A549 treated with CpdA at 1 μM for 4 hours (cell line): ENCODE results near the gene CTAG1A. TPM values are rescaled to one million over a fixed set of nuclear protein-coding genes. Genes with fewer than 3 reads are reported as not detected.

Experiments
- total RNA-seq: library from RNA; stranded (reverse); fragments of 200-300 nt; extraction: Qiagen RNA extraction; gene quantifications from 5 replicates; pipeline ENCODE4 v1.2.3, GENCODE V29; 2022; ENCODE audit warnings: low read depth

The CTAG1A gene
- 0.18 TPM in 1 of 5 replicates, not detected in the others for total RNA-seq

DNA sequence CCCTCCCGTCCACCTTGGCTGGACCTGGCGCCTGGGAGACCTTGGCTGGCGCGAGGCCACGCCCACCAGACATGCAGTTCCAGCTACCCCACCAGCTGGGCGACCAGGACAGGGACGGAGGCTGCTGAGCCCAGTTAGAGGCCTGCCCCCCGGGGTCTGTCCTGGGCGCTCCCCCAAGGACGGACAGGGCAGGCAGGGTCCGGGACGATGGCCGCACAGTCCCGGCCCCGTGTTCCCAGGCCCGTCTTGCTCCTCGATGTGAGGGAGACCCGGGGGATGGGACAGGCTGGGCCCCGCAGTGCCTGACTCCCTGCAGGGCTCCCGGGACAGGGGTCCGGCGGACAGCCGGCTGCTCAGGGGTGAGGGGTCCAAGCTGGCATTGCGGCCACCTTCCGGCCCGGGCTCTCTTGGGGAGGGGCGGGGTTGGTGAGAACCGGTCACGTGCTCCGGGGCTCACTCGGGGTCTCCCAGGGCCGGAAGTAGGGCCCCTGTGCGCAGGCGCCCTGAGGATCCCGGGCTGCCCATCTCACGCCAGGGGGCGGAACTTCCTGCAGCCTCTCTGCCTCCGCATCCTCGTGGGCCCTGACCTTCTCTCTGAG, at the start of gene CTAG1A:
Gene CTAG1A (plus strand): TSS at position 549 of the 599 bp plus-strand sequence. CDS start 74 bp downstream, outside the sequence.

DNA sequence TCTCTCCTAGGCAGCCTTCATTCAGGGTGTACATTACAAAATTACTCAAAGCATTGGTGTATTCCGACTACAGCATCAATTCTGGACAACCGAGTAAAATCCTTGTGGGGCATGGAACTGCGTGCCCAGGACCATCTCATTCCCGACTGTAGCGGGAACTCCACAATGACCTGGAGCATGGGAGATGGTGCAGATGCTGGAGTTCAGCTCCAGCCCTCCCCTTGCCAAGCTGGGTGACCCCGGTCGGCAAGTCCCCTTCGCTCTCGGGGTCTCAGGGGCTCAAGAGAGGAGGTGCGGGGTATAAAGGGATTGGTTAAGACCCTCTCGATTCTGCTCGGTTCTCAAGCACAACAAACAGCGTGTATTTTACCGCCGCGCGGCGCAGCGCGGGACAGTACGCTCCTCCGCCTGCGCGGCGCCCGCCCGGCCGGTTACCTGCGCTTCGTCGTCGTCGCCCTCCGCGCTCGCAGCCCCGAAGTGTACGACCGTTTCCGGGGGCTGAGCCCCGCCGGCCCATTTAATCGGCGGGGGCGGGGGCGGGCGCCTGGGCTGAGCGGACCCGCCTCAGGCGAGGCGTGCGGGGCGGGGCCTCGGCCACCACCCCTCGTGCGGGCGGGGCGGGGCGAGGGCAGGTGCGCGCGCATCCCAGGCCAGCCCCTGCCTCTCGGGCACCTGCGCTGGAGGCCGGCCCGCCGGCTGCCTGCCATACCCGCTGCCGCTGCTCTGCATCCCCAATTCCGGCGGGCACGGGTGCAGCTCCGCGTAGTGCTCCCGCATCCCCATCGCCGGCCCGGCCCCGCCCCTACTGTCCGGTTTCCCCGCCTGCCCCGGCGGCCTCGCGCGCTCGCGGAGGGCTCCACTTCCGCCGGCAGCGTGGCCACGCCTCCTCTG, 38.3 kb upstream of the CTAG1A start, which contains the start of gene G6PD:
Gene G6PD (minus strand): TSS at position 493 of the 891 bp plus-strand sequence. CDS start 691 bp downstream, outside the sequence.

DNA sequence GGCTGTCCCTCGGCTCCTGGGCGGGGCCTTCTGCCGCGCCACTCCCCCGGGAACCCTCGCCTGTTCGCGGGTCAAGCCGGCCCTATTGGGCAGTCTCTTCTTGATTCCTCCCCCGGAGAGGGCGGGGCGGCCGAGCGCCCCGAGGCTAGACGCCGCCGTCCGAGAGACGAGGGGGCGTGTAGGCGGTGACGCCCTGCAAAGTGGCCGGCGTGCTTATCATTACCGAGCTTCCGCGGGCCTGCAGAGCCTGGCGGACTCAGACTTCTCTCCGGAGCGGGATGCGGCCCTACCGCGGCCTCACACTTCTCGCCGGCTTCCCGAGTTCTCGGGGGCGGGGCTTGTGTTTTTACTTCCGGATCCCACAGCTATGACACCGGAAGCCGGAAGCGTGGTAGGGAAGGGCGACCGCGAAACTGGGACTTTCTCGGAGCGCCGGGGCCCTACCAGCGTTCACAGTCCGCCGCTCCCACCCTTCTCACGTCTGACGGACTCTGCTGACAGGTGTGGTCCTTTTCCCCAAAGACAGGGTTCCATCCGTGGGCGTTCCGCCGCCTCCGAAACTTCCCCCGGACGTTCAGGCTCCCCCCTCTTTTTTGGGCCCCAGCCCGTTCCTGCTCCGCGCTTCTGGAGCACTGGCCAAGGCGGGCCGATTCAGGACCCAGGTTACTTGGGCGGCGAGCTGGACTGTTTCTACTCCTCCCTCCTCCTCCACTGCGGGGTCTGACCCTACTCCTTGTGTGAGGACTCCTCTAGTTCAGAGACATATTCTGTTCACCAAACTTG, 37.5 kb upstream of the CTAG1A start, which contains the start of gene IKBKG:
Gene IKBKG (plus strand): TSS at position 376 of the 783 bp plus-strand sequence. CDS start 4,383 bp downstream, outside the sequence.

DNA sequence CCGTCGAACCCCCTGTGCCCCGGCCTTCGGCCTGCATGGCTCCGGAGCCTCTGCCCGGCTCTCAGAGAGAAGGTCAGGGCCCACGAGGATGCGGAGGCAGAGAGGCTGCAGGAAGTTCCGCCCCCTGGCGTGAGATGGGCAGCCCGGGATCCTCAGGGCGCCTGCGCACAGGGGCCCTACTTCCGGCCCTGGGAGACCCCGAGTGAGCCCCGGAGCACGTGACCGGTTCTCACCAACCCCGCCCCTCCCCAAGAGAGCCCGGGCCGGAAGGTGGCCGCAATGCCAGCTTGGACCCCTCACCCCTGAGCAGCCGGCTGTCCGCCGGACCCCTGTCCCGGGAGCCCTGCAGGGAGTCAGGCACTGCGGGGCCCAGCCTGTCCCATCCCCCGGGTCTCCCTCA, 34.2 kb downstream of the CTAG1A start, which contains the start of gene CTAG1B:
Gene CTAG1B (minus strand): TSS at position 101 of the 400 bp plus-strand sequence. CDS start 64 bp downstream, at position 37.

Other genes starting within 250 kb of the CTAG1A start
- gene FLNA, start 210.5 kb upstream of the CTAG1A start, total RNA-seq, result 1,432 to 1,768 TPM (median 1,617 TPM) in 5 replicates
- 114 to 166 TPM (median 150 TPM) in 5 replicates for gene EMD, start 205.8 kb upstream of the CTAG1A start, total RNA-seq
- gene RPL10, start 186.8 kb upstream of the CTAG1A start, total RNA-seq, result 5,322 to 5,614 TPM (median 5,495 TPM) in 5 replicates
- gene DNASE1L1, start 175.9 kb upstream of the CTAG1A start, total RNA-seq, result 24.8 to 33.0 TPM (median 25.7 TPM) in 5 replicates
- gene TAFAZZIN, start 173.6 kb upstream of the CTAG1A start, total RNA-seq, result 29.2 to 38.1 TPM (median 37.3 TPM) in 5 replicates
- 74.5 to 108 TPM (median 106 TPM) in 5 replicates for gene ATP6AP1, start 156.5 kb upstream of the CTAG1A start, total RNA-seq
- 87.3 to 107 TPM (median 98.1 TPM) in 5 replicates for gene GDI1, start 148.0 kb upstream of the CTAG1A start, total RNA-seq
- gene FAM50A, start 141.0 kb upstream of the CTAG1A start, total RNA-seq, result 105 to 122 TPM (median 115 TPM) in 5 replicates
- 9.0 to 14.6 TPM (median 13.0 TPM) in 5 replicates for gene PLXNA3, start 126.9 kb upstream of the CTAG1A start, total RNA-seq
- gene LAGE3, start 105.9 kb upstream of the CTAG1A start, total RNA-seq, result 43.3 to 74.7 TPM (median 68.4 TPM) in 5 replicates
- 63.2 to 69.4 TPM (median 68.0 TPM) in 5 replicates for gene UBL4A, start 98.5 kb upstream of the CTAG1A start, total RNA-seq
- 29.4 to 44.2 TPM (median 40.5 TPM) in 5 replicates for gene SLC10A3, start 94.5 kb upstream of the CTAG1A start, total RNA-seq
- 35.6 to 46.9 TPM (median 41.9 TPM) in 5 replicates for gene FAM3A, start 68.9 kb upstream of the CTAG1A start, total RNA-seq
- gene G6PD, start 38.3 kb upstream of the CTAG1A start, total RNA-seq, result 1,412 to 1,586 TPM (median 1,534 TPM) in 5 replicates
- 35.8 to 45.0 TPM (median 42.5 TPM) in 5 replicates for gene IKBKG, start 37.5 kb upstream of the CTAG1A start, total RNA-seq
- not detected in 5 replicates for gene CTAG1B, start 34.1 kb downstream of the CTAG1A start, total RNA-seq
- gene CTAG2, start 68.4 kb downstream of the CTAG1A start, total RNA-seq, result not detected in 5 replicates
- 0.27 to 0.45 TPM (median 0.41 TPM) in 5 replicates for gene GAB3, start 165.9 kb downstream of the CTAG1A start, total RNA-seq
- 158 to 211 TPM (median 175 TPM) in 5 replicates for gene DKC1, start 177.7 kb downstream of the CTAG1A start, total RNA-seq
- gene MPP1, start 220.4 kb downstream of the CTAG1A start, total RNA-seq, result 15.4 to 17.5 TPM (median 15.9 TPM) in 5 replicates
- not detected in 5 replicates for gene SMIM9, start 249.5 kb downstream of the CTAG1A start, total RNA-seq